GM12892 (cell line): Measurements from ENCODE around the gene TAF3.

ENCODE experiments used
- POLR2A ChIP-seq: IDR thresholded peaks from 2 replicates; pipeline ENCODE4 v1.6.1; 2011; ENCODE audit warnings: low read depth, low read length, control low read depth
- POLR2AphosphoS5 ChIP-seq: IDR thresholded peaks from 2 replicates; pipeline ENCODE4 v1.6.1; 2011; ENCODE audit warnings: low read depth, low read length, control low read depth
- TAF1 ChIP-seq: IDR thresholded peaks from 2 replicates; pipeline ENCODE4 v1.6.1; 2011; ENCODE audit warnings: low read depth, mild to moderate bottlenecking, control low read depth, low read length, borderline replicate concordance

DNA sequence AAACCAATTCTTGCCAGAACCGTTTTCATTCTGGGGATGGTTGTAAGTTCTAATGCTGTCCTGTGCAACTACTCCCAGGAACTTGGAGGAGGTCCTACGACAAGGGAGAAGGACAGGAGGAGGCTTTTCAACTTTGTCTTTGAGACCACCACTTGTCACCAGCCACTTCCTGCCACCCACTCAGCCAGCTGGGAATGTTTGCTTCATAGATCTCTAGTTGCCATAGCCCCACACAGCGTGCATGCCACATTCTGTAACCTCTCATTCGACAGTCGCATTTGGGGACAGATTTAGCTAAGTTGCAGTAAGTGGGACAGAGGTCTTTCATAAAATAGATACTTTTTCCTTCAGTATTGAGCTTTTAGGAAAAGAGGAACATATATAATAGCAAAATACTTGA, 78.0 kb downstream of the TAF3 start:
- TF ChIP-seq POLR2A: no peak
- no peak for TF ChIP-seq POLR2AphosphoS5
- TF ChIP-seq TAF1: no peak
